ENCODE measurements around the gene ARRB2.

Gene ARRB2

DNA sequence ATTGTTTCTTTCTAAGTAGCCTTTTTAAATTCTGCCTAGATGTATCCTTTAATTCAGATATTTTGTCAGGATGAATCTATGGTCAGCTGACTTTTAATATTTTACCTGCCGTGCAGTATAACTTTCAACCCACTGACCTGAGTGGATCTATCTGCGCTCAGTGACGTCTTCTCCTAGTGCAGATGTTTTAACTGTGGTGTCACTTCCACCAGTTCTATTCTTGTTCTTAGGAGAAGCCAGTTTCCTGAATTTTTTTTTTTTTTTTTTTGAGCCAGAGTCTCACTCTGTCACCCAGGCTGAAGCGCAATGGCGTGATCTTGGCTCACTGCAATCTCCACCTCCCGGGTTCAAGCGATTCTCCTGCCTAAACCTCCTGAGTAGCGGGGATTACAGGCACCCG is 56.3 kb downstream of the ARRB2 start:
- Histone ChIP-seq H3K4me1 (ENCODE audit: insufficient read depth, low read length, severe bottlenecking) (no peaks in the 10 kb centered on the region), H3K9ac (ENCODE audit: low read length) (no peak overlapping the region), H3K27me3 (ENCODE audit: insufficient read depth, low read length) (peaks cover 8% of the 10 kb centered on the region; the same call in 1 of the 2 replicates), H3K4me2 (ENCODE audit: low read length) (no peak overlapping the region), H2AFZ (ENCODE audit: low read length) (no peak overlapping the region), H3K27ac (ENCODE audit: low read depth, low read length, poor library complexity, severe bottlenecking) (no peak overlapping the region), H3K9me3 (ENCODE audit: low read length) (no peaks in the 10 kb centered on the region), H3K9me2 (ENCODE audit: low read depth, low read length) (no peaks in the 10 kb centered on the region), H3F3A (ENCODE audit: insufficient read depth, low read length) (no peaks in the 10 kb centered on the region), H3K36me3 (ENCODE audit: insufficient read depth, low read length) (no peaks in the 10 kb centered on the region), H3K79me2 (ENCODE audit: insufficient read depth, low read length) (no peaks in the 10 kb centered on the region), H3K4me3 (ENCODE audit: low read depth, low read length, poor library complexity, severe bottlenecking) (no peak overlapping the region), H4K20me1 (ENCODE audit: insufficient read depth, low read length) (no peaks in the 10 kb centered on the region)
- TF ChIP-seq, protein P1, sequence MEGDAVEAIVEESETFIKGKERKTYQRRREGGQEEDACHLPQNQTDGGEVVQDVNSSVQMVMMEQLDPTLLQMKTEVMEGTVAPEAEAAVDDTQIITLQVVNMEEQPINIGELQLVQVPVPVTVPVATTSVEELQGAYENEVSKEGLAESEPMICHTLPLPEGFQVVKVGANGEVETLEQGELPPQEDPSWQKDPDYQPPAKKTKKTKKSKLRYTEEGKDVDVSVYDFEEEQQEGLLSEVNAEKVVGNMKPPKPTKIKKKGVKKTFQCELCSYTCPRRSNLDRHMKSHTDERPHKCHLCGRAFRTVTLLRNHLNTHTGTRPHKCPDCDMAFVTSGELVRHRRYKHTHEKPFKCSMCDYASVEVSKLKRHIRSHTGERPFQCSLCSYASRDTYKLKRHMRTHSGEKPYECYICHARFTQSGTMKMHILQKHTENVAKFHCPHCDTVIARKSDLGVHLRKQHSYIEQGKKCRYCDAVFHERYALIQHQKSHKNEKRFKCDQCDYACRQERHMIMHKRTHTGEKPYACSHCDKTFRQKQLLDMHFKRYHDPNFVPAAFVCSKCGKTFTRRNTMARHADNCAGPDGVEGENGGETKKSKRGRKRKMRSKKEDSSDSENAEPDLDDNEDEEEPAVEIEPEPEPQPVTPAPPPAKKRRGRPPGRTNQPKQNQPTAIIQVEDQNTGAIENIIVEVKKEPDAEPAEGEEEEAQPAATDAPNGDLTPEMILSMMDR (IDR thresholded peaks at IDR 0.05; ENCODE audit: low read length), result no peak
- TF ChIP-seq EZH2 (IDR thresholded peaks at IDR 0.05; ENCODE audit: borderline replicate concordance, low read length), result no peak

- H3K4me3 ChIP-seq (ENCODE audit: low read depth, low read length, poor library complexity, severe bottlenecking), result no peak overlapping the region
- H3K9me3 ChIP-seq (ENCODE audit: low read length), result no peaks in the 10 kb centered on the region
- H3K4me1 ChIP-seq (ENCODE audit: insufficient read depth, low read length, severe bottlenecking), result no peaks in the 10 kb centered on the region
- no peak for TF ChIP-seq EZH2 (IDR thresholded peaks at IDR 0.05; ENCODE audit: borderline replicate concordance, low read length)
- TF ChIP-seq, protein P1 (IDR thresholded peaks at IDR 0.05; ENCODE audit: low read length), result no peak
- no peak overlapping the region for H3K9ac ChIP-seq (ENCODE audit: low read length)
- no peak overlapping the region for H2AFZ ChIP-seq (ENCODE audit: low read length)
- H3K9me2 ChIP-seq (ENCODE audit: low read depth, low read length), result no peaks in the 10 kb centered on the region
- H4K20me1 ChIP-seq (ENCODE audit: insufficient read depth, low read length), result no peaks in the 10 kb centered on the region
- no peak overlapping the region for H3K27ac ChIP-seq (ENCODE audit: low read depth, low read length, poor library complexity, severe bottlenecking)
- no peaks in the 10 kb centered on the region for H3F3A ChIP-seq (ENCODE audit: insufficient read depth, low read length)
- H3K79me2 ChIP-seq (ENCODE audit: insufficient read depth, low read length), result no peaks in the 10 kb centered on the region
- peaks cover 16% of the 10 kb centered on the region; the same call in 1 of the 2 replicates for H3K27me3 ChIP-seq (ENCODE audit: insufficient read depth, low read length)
- no peaks in the 10 kb centered on the region for H3K36me3 ChIP-seq (ENCODE audit: insufficient read depth, low read length)
- H3K4me2 ChIP-seq (ENCODE audit: low read length), result no peak overlapping the region
Observed at GRCh38 chr17:4768298-4768697, 57.9 kb downstream of the ARRB2 start.

DNA sequence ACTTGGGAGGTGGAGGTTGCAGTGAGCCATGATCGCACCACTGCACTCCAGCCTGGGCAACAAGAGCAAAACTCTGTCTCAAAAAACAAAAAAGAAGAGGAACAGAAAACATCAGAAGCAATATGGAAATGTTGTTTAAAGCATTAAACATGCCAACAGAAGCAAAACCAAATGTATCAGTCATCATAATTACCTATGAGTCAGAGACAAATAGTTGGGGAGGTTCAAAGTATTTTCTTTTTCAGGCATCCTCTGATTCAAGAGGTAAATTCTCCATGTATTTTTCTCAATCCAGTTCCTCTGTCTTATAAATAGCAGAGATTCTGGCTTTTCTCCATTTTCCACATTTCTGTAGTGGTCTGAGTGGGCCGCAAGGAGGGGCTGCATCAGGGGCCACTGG is 59.2 kb downstream of the ARRB2 start:
- H3K36me3 ChIP-seq (ENCODE audit: insufficient read depth, low read length), result no peaks in the 10 kb centered on the region
- H3K27ac ChIP-seq (ENCODE audit: low read depth, low read length, poor library complexity, severe bottlenecking), result no peak overlapping the region
- H3K9ac ChIP-seq (ENCODE audit: low read length), result no peak overlapping the region
- no peaks in the 10 kb centered on the region for H3K9me2 ChIP-seq (ENCODE audit: low read depth, low read length)
- no peaks in the 10 kb centered on the region for H3K9me3 ChIP-seq (ENCODE audit: low read length)
- H3K4me2 ChIP-seq (ENCODE audit: low read length), result no peak overlapping the region
- no peaks in the 10 kb centered on the region for H3K4me1 ChIP-seq (ENCODE audit: insufficient read depth, low read length, severe bottlenecking)
- H3K4me3 ChIP-seq (ENCODE audit: low read depth, low read length, poor library complexity, severe bottlenecking), result no peak overlapping the region
- no peaks in the 10 kb centered on the region for H3F3A ChIP-seq (ENCODE audit: insufficient read depth, low read length)
- H2AFZ ChIP-seq (ENCODE audit: low read length), result no peak overlapping the region
- H3K27me3 ChIP-seq (ENCODE audit: insufficient read depth, low read length), result peaks cover 16% of the 10 kb centered on the region; the same call in 1 of the 2 replicates
- TF ChIP-seq EZH2 (IDR thresholded peaks at IDR 0.05; ENCODE audit: borderline replicate concordance, low read length), result no peak
- TF ChIP-seq, protein P1 (IDR thresholded peaks at IDR 0.05; ENCODE audit: low read length), result no peak
- H3K79me2 ChIP-seq (ENCODE audit: insufficient read depth, low read length), result no peaks in the 10 kb centered on the region
- H4K20me1 ChIP-seq (ENCODE audit: insufficient read depth, low read length), result no peaks in the 10 kb centered on the region

All from OCI-LY1 (cell line).